ENCODE data around the gene CYP11A1. TPM values are rescaled to one million over a fixed set of nuclear protein-coding genes. Genes with fewer than 3 reads are reported as not detected.

The CYP11A1 gene
- total RNA-seq, 1 donor from 2014 or later, result 0.43 TPM

DNA sequence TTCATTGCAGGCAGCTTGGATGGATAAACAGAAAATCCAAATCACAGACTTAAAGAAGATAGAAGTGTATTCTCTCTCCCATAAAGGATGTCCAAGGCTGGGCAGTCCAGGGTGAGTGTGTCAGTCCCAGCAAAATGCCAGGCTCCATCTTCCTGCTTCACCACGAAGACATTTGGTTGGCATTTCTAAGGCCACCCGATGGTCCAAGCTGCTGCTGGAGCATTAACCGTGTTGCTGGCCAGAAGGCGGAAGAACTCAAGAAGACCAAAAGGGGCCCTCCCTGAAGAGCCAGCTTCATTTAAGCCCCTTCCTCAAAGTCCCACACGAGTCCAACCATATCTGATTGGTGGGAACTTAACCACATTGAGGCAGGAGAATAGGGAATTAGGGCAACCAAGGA is 3.0 kb upstream of the CYP11A1 start:
- no peak overlapping the region for H3K4me3 Mint-ChIP-seq (ENCODE audit: unreplicated experiment)
- H3K4me1 ChIP-seq (ENCODE audit: insufficient read depth, low read length), result peaks cover 20% of the 10 kb centered on the region
- no peak overlapping the region for H3K4me3 ChIP-seq (ENCODE audit: insufficient read depth, low read depth, low read length)
- no peak overlapping the region for H3K27ac Mint-ChIP-seq (ENCODE audit: unreplicated experiment)
- no peaks in the 10 kb centered on the region for H4K20me1 ChIP-seq (ENCODE audit: insufficient read depth, low read length)
- H2AFZ ChIP-seq (ENCODE audit: low read depth, low read length), result no peak overlapping the region
- H3K9me3 ChIP-seq (ENCODE audit: insufficient read depth, low read depth, low read length), result no peaks in the 10 kb centered on the region
- H3K79me2 ChIP-seq (ENCODE audit: insufficient read depth, low read length), result no peaks in the 10 kb centered on the region
- H3K27me3 Mint-ChIP-seq (ENCODE audit: low read depth, unreplicated experiment), result peaks cover 17% of the 10 kb centered on the region
- peaks cover 17% of the 10 kb centered on the region for H3K27me3 ChIP-seq (ENCODE audit: insufficient read depth, low read length)
- FAIRE-seq, result no peak
- no peak overlapping the region for H3K27ac ChIP-seq (ENCODE audit: low read depth, low read length)
- H3K4me1 Mint-ChIP-seq (ENCODE audit: low read depth, unreplicated experiment), result peaks cover under 1% of the 10 kb centered on the region
- H3K9ac ChIP-seq (ENCODE audit: low read length), result no peak overlapping the region
- no peaks in the 10 kb centered on the region for H3K36me3 ChIP-seq (ENCODE audit: insufficient read depth, low read length)
- DNase-seq (ENCODE audit: low read depth), result no peak
- H3K9me3 Mint-ChIP-seq (ENCODE audit: unreplicated experiment), result no peaks in the 10 kb centered on the region
- H3K4me2 ChIP-seq (ENCODE audit: low read length), result no peak overlapping the region
- no peak for TF ChIP-seq CTCF (IDR thresholded peaks at IDR 0.05; ENCODE audit: insufficient read depth, low read depth, low read length)
- no peak for TF ChIP-seq EZH2 (IDR thresholded peaks at IDR 0.05; ENCODE audit: insufficient read depth, low read length)
- no peaks in the 10 kb centered on the region for H3K36me3 Mint-ChIP-seq (ENCODE audit: low read depth, unreplicated experiment)

DNA sequence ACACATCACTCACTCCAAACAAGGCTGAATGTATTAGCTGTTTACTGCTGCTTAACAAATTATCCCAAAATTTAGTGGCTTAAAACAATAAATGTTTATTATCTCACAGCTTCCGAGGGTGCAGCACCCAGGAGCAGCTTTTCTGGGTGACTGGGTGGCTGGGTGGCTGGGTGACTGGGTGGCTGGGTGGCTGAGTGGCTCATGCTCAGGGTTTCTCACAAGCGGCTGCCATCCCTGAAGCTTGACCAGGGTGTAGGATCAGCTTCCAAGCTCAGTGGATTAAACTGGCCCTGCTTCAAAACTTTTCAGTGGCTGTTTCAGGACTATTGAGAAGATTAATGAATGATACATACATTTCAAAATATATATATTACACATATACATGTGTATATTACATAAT is 2.3 kb upstream of the CYP11A1 start:
- no peaks in the 10 kb centered on the region for H3K36me3 Mint-ChIP-seq (ENCODE audit: low read depth, unreplicated experiment)
- FAIRE-seq (no peak), DNase-seq (ENCODE audit: low read depth) (no peak)
- H3K27me3 ChIP-seq (ENCODE audit: insufficient read depth, low read length), result peaks cover 17% of the 10 kb centered on the region
- no peaks in the 10 kb centered on the region for H3K36me3 ChIP-seq (ENCODE audit: insufficient read depth, low read length)
- no peaks in the 10 kb centered on the region for H3K9me3 Mint-ChIP-seq (ENCODE audit: unreplicated experiment)
- no peak overlapping the region for H2AFZ ChIP-seq (ENCODE audit: low read depth, low read length)
- TF ChIP-seq EZH2 (IDR thresholded peaks at IDR 0.05; ENCODE audit: insufficient read depth, low read length) (no peak), CTCF (IDR thresholded peaks at IDR 0.05; ENCODE audit: insufficient read depth, low read depth, low read length) (no peak)
- H3K79me2 ChIP-seq (ENCODE audit: insufficient read depth, low read length), result no peaks in the 10 kb centered on the region
- H3K9ac ChIP-seq (ENCODE audit: low read length), result no peak overlapping the region
- H3K27me3 Mint-ChIP-seq (ENCODE audit: low read depth, unreplicated experiment), result peaks cover 16% of the 10 kb centered on the region
- no peak overlapping the region for H3K27ac ChIP-seq (ENCODE audit: low read depth, low read length)
- no peaks in the 10 kb centered on the region for H4K20me1 ChIP-seq (ENCODE audit: insufficient read depth, low read length)
- no peaks in the 10 kb centered on the region for H3K9me3 ChIP-seq (ENCODE audit: insufficient read depth, low read depth, low read length)
- H3K4me1 Mint-ChIP-seq (ENCODE audit: low read depth, unreplicated experiment), result peaks cover 3% of the 10 kb centered on the region
- peaks cover 18% of the 10 kb centered on the region for H3K4me1 ChIP-seq (ENCODE audit: insufficient read depth, low read length)
- no peak overlapping the region for H3K4me2 ChIP-seq (ENCODE audit: low read length)
- H3K27ac Mint-ChIP-seq (ENCODE audit: unreplicated experiment), result no peak overlapping the region
- no peak overlapping the region for H3K4me3 ChIP-seq (ENCODE audit: insufficient read depth, low read depth, low read length)
- H3K4me3 Mint-ChIP-seq (ENCODE audit: unreplicated experiment), result no peak overlapping the region

DNA sequence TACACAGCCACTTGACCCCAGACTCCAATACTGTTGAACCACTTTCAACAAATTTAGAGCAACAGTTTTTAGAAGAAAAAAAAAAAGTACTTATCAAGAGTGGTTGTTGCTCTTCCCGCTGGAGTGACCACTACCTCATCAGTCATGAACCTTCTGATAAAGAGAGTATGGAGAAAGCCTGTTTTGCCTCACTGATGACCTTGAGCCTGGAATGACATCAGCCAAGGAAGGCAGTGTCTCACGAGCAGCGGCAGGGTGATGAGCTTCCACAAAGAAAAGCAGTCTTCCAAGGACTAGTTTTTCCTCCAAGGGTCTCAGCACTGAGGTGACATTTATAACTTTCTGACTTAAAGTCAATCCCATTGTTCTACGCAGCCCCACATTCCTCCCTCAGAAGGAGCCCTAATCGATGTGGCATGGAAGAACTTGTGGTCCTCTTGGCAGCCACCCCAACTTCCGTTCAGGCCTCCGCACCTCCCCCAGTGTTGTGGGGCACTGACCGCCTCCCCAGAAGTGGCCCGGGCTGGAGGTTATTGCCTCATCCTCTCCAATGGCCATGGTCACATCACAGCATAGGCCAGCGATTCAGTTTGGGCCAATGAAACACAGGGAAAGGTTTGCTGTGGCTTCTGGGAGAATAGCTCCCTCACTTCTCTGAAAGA is 1.8 kb upstream of the CYP11A1 start:
- Mint-ChIP-seq H3K4me1 (ENCODE audit: low read depth, unreplicated experiment) (peaks cover 3% of the 10 kb centered on the region), H3K9me3 (ENCODE audit: unreplicated experiment) (no peaks in the 10 kb centered on the region), H3K36me3 (ENCODE audit: low read depth, unreplicated experiment) (no peaks in the 10 kb centered on the region), H3K27me3 (ENCODE audit: low read depth, unreplicated experiment) (peaks cover 15% of the 10 kb centered on the region), H3K27ac (ENCODE audit: unreplicated experiment) (no peak overlapping the region), H3K4me3 (ENCODE audit: unreplicated experiment) (no peak overlapping the region)
- Histone ChIP-seq H3K27ac (ENCODE audit: low read depth, low read length) (no peak overlapping the region), H2AFZ (ENCODE audit: low read depth, low read length) (no peak overlapping the region), H4K20me1 (ENCODE audit: insufficient read depth, low read length) (no peaks in the 10 kb centered on the region), H3K9ac (ENCODE audit: low read length) (no peak overlapping the region), H3K27me3 (ENCODE audit: insufficient read depth, low read length) (peaks cover 17% of the 10 kb centered on the region), H3K4me1 (ENCODE audit: insufficient read depth, low read length) (peaks cover 12% of the 10 kb centered on the region), H3K4me3 (ENCODE audit: insufficient read depth, low read depth, low read length) (no peak overlapping the region), H3K79me2 (ENCODE audit: insufficient read depth, low read length) (no peaks in the 10 kb centered on the region), H3K4me2 (ENCODE audit: low read length) (no peak overlapping the region), H3K36me3 (ENCODE audit: insufficient read depth, low read length) (no peaks in the 10 kb centered on the region), H3K9me3 (ENCODE audit: insufficient read depth, low read depth, low read length) (no peaks in the 10 kb centered on the region)
- FAIRE-seq (no peak), DNase-seq (ENCODE audit: low read depth) (no peak)
- TF ChIP-seq EZH2 (IDR thresholded peaks at IDR 0.05; ENCODE audit: insufficient read depth, low read length), result no peak
- no peak for TF ChIP-seq CTCF (IDR thresholded peaks at IDR 0.05; ENCODE audit: insufficient read depth, low read depth, low read length)
